HS-5 (cell line): ENCODE data around the gene ADAMTS17.

ENCODE experiments used
- DNase-seq: peaks from one replicate; pipeline ENCODE4 v3.0.0-alpha.2; 2012; ENCODE audit warnings: low read depth

Gene ADAMTS17

DNA sequence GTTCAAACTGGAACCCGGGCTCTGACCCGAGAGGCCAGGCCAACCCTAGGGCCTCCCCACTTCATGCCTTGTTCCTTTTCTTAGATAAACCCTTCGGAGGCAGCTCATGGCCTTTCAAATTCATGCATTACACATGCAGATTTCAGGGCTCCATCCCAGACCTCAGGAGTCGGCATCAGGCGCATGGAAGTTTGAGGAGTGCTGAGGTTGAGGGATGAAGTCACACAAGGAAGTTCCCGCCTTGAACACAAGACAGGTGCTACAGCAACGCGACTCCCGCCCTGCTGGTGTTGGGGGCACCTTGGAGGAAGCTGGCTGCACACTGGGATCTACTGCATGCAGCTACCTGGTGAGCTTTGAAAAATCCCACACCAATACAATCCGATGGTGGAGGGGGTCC, 363.3 kb downstream of the ADAMTS17 start:
- DNase-seq, result no peak

DNA sequence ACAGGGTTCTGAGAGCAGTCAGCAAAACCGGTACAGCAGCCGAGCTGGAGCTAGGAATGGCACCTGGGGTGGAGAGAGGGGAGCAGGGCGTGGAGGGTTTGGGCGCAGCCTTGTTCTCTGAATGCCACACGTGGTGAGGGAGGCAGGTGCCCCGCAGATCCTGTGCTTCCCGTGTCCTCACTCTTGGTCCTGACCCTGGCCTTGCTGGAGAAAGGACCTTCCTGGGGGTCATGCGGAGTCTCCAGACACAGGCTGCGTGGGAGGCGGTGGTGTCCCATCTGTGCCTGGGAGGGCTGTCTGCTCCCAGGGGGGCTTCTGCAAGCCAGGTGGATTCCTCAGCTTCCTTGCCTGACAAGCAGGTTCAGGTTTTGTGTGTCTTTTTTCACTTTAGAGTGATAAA, 363.8 kb downstream of the ADAMTS17 start:
- no peak for DNase-seq

DNA sequence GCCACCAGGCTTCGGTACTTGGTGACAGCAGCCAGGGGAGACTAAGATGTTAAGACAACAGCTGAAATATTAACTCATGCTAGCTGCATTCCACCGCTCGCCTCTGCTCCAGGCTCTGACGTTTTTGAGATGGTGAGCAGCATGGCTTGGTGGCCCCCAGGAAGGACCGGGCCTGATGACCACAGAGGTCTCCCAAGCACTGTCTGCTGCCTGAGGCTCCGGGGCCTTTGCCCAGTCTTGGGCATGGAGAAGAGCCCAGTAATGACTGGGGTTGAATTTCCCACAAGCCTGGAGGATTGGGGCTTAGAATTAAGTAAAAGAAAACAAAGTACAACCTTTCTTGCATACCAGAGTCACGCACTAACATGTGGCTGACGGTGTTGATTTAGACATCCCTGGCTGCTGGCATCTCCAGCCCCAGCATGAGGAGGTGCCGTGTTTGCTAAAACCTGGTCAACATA, 364.9 kb downstream of the ADAMTS17 start:
- DNase-seq, result no peak

DNA sequence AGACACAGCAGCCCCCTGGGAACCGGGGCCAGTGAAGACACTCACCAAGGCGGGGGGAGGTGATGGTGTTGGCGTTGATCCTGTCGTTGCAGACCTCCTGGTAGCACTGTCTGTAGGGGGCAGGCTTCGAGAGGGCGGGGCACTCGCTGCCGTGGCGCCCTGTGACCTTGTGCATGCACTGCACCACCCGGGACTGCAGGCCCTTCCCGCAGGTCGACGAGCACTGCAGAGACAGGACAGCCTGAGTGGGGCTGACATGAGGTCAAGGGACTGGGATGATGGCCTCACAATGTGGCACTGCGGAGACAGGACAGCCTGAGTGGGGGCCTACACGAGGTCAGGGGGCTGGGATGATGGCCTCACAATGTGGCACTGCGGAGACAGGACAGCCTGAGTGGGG, 365.8 kb downstream of the ADAMTS17 start:
- DNase-seq, result no peak

DNA sequence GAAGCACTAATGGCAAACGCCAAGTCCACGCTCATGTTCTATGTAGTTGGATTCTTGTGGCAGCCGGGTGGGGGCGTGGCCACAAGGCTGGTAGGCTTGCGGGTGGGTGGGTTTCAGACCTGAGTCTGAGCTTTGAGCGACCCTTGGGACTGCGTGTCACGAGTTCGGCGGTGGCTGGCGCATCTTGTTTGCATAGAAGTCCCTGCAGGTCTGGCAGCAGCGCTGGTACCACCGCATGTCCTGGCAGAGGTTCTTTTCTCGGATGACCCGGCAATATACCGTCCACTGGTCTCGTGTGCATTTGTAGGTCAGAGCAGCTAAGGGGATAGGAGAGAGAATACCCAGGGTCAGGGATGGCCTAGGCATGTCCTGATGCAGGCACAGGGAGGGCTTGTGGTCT, 367.5 kb downstream of the ADAMTS17 start:
- DNase-seq, result no peak

DNA sequence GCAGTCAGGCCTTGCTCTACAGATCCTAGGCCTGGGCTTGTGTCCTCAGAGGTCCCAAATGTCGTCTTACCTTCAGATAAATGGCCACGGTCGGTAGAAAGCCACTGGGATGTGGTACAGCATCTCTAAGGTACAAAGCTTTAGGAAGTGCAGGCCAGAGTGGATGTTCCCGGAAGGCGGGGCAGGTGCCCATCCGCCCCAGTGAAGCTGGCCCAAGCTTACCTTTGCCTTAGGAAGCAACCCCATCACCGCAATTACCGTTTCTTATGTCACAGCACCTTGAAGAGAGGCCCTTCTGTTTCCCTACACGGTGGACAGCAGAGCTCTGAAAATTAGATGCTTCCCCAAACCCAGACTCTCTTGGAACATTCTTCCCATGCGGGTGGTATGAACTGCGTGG, 368.4 kb downstream of the ADAMTS17 start:
- no peak for DNase-seq

DNA sequence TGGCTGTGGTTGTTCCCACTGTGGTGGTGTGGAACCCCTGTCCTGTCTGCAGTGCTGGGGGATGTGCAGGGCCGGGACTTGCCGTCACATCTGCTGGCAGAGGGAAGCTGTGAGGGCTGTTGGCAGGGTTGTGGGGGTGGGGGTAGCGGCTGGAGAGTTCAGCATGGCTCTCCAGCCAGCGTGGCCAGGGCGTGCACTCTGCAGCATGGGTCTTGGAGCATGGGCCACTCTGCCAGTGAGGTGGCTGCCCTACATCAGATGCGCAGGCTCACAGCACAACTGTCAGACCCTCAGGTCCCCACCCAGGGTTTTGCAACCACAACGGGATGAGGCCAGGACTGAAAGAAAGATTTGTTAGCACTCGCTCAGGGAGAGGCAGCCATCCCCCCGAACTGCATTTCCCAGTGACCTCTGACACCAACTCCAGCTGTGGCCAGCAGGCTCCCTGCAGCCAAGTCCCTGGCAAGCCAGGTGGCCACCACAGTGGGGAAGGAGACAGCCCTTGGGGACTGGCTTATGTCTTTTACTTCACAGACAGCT, 370.8 kb downstream of the ADAMTS17 start:
- DNase-seq, result no peak

DNA sequence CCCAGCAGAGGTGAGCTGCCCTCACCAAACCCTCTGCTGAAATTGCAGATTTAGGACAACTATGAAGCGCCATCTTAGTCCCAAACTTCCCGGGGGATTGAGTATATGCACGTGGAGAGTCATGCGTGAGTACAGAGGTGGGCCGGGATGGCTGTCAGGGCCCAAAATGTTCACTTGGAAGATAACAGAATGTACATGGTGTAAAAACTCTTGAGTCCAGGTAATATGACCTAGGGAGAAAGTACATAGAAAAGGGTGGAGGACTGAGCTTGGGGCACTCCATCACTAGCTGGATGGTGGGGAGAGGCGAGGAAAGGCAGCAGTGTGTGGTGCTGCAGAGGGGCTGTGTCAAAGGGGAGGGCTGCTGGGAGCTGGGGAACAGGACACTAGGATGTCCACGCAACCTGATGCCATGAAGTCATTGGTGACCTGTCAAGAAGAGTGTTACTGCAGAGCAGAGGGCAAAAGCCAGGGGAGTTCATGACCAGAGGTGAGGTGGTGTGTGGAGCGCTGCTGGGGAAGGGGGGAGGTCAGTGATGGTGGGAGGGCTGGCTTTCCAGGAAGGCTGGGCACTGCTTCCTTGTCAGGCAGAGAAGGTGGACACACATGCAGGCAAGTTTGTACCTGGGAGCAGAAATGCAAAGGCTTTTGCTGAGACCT, 372.4 kb downstream of the ADAMTS17 start:
- no peak for DNase-seq

DNA sequence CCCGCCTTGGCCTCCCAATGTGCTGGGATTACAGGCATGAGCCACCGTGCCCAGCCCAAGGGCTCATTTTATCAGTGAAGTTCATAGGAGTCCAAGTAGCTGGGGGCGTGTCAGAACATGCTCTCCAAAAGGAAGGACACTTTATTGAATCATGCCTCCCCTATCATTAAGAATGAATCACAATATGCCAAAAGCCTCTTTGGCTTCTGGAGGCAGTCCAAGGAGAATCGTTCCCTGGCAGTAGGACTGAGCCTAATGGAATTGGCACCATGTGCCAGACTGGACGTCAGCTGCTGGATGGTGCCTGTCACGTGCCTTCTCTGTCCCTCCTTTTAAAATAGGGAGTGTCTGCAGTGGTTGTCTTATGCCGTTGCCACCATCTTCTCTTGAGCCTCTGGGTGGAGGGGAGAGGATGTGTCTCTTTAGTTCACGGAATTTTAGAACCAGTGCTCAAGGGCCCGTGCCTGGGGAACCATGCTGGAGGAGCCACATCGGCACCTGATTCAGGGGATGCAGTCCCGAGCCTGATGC, 373.9 kb downstream of the ADAMTS17 start:
- no peak for DNase-seq

DNA sequence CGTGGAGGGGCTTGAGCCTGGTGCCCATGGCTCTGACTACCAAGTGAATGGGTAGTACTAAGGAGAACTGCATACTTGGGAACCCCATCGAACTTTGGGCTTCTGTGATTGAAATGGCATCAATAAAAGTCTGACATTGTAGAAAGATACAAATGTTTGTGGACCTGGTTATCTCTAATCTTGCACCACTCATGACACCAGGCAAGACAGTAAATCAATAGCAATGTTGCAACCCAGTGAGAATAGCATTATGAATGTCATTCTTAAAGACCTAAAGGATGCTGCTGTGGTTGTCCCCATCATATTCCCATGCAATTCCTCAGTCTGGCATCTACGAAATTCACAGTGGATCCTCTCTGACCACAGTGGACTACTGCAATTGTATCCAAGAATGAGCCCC, 375.0 kb downstream of the ADAMTS17 start:
- no peak for DNase-seq

DNA sequence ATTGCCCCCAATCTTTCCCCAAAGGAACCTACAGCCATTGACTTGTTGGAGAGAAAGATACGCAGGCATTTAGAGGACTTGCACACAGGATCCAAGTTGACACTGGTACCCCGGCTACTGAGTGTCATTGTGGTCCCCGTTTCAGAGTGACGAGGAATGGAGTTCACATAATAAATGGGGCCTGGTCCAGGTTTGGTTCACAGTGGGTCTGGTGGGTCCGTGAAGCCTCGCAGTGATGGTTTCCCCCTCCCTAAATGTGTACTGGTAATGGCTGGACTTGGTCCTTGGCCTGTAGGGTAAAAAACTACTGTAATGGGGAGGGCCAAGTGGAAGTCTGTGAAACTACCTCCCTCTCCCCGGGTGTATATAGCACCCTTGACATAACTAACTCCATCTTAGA, 376.4 kb downstream of the ADAMTS17 start:
- no peak for DNase-seq

DNA sequence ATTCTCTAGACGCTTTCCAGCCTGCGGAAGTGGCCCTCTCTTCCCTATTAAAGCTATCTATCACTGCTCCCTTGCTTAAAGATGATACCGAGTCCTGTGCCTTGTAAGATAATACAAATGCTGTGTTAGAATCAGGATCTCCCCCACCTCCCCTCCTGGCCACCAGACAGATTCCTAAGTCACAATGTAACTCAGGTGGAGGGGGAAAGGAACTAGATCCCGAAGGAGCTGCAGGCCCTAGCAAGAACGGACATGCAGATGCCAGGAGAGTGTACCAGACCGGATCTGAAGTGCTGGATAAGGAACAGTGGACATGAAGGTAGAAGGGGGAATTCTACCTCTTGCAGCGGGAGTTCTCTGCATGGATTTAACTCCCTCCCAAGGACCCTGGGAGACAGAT, 377.8 kb downstream of the ADAMTS17 start:
- no peak for DNase-seq

DNA sequence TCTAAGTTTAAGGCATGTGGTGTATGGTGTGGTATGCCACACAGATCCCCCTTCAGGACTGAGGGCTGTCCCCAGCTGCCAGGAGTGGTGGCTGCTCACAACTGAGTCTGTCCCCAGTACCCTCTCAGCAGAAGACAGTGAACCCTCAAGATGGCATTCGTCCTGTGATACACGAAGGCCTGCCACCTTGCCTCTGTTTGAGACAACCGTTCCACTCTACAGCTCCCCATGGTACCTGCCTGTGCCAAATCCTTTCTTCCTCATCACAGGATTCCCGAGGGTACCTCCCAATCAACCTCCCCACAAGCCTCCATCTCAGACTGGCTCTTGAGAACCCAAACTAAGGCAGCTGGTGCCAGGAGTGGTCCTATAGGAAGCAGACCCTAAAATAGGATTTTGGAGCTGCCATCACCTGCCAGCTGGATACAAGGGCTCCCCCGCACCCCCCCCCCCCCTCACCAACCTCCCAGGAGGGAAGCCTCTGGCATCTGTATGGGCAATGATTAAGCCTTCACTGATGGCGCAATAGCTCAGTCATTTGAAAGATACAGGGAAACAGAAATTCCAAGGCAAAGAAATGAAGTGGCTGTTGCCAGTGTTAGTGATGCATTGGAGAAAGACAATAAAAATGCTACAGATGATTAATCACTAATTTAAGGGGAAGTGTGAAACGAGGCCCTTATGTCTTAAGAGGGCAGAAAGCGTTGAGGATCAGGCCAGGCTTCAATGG, 378.5 kb downstream of the ADAMTS17 start:
- DNase-seq, result peak; percentile 59

DNA sequence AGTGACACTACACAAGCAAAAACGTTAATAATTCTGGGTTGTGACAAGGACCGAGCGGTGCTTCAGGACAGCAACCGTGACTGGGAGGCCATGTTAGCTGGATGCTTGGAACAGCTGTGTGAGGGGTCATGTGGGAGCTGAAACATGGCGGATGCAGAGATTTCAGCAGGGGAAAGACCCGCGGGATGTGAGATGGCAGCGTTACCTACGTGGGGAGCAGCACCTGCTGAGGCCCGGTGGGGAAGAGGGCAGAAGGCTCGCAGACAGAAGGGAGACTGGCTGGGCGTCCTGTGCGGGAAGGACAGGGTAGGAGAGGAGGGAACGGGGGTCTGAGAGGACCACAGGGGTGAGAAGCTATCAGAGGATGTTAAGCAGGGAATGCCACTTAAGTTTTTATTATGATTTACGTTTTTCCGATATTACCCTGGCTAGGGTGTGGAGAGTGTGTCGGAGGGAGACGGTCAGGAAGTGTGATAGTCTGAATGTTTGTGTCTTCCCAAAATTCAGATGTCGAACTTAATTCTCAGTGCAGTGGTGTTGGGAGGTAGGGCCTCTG, 379.7 kb downstream of the ADAMTS17 start:
- no peak for DNase-seq

DNA sequence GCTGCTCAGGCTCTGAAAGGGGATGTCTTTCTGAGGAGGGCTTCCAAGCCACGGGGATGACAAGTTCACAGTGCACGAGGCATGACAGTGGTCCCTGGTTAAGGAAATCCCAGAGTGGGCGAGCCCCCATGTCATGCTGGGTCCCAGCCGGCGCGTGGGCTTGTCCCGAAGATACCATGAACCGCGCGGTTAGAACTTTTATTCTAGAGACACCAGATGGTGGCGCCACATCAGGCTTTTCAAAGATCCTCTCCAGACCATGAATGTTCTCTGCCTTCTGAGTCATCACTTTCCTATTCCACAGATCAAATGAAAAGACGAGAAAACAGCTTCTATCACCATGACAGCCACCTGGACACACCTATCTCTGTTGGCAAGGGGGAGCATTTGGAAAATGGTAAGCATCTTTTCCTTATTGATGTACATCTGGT, 380.7 kb downstream of the ADAMTS17 start:
- DNase-seq, result no peak

DNA sequence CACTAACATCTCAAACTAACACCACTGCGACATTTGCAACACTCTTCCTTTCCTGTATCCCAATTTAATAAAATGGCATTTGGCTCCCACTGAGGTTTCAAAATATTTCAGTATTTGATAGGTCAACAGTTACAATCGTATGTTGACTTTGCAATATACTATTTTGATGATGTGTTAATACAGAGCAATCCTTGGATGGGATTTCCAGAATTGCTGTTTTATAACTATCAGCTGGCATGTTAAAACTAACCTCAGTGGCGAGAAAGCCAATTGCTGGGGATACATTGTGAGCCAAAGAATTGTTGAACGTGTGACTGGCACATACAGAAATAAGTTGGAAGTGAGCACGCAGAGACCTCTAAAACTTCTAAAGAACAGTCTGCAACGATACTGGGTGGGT, 382.4 kb downstream of the ADAMTS17 start:
- DNase-seq, result no peak

DNA sequence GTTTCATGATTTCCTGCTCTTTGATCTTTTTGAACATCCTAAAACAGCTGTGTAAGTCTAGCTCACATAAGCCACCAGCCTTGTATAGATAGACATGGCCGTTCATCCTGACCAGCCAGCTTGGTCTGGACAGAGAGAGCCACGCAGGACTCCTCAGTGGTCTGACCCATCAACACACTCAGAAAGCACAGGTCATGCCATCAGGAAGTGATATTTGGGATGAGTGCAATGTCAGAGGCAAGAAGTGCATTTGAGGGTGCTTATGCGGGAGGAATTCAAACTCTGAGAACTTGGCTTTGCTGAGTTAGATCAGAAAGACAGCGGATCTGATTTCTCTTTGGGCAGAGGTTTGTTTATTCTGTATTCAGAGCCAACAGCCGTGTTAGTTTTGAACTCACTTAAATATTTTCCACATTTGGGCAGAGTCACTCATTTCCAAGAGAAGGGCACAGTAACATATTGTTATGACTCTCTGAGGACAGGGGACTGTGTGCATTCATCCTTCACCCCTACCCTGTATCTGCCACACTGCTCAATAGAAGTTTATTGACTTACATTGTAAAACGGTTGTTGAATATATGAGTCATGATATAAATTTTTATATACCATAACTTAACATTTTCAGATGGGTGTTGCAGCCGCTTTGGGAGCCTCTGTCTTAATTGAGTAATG, 383.2 kb downstream of the ADAMTS17 start:
- DNase-seq, result no peak

DNA sequence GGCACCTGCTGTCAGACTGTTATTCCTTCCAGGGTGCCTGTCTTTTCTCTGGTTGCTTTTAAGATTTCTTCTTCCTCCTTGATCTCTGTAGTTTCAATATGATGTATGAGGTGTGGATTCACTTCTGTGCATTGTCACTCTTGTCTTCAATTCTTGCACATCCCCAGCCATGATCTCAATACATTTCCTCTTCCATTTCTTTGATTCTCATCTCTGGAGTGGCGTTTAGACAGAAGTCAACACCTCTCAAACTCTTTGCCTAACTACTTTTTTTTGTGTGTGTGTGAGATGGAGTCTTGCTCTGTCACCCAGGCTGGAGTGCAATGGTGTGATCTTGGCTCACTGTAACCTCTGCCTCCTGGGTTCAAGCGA, 384.1 kb downstream of the ADAMTS17 start:
- DNase-seq, result no peak

DNA sequence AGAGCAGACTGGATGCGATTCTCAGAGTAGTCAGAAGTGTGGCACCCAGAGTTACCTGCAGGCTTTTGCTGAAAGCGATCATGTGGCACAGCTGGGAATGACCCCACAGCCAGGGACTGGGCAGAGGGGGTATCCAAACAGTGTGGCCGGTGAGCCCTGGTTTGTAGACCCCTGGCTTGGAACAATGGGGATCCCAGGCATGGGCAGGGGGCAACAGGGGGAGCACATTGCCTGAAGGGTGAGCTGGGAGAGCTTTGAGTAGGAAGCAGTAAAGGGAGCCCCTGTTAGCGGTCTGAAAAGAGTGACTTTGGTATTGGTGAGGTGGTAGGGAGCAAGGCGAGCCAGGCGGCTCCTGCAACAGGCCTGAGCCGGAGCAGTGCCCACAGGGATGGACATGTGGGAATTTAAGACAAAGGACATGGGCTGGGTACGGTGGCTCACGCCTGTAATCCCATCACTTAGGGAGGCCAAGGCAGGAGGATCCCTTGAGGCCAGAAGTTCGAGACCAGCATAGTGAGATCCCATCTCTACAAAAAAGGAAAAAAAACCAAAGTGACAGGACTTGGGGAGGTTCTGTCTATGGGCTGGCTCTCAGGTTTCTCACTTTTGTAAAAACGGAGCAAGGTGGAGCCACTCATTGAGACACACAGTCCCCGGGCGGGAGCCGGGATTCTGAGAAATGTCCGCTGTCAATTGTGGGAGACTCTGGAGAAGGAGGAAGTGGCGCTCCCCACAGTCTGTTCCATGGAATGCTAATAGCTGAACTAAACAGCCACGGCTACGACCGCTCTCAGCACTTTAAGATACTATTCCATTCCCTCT, 384.7 kb downstream of the ADAMTS17 start:
- DNase-seq, result no peak

DNA sequence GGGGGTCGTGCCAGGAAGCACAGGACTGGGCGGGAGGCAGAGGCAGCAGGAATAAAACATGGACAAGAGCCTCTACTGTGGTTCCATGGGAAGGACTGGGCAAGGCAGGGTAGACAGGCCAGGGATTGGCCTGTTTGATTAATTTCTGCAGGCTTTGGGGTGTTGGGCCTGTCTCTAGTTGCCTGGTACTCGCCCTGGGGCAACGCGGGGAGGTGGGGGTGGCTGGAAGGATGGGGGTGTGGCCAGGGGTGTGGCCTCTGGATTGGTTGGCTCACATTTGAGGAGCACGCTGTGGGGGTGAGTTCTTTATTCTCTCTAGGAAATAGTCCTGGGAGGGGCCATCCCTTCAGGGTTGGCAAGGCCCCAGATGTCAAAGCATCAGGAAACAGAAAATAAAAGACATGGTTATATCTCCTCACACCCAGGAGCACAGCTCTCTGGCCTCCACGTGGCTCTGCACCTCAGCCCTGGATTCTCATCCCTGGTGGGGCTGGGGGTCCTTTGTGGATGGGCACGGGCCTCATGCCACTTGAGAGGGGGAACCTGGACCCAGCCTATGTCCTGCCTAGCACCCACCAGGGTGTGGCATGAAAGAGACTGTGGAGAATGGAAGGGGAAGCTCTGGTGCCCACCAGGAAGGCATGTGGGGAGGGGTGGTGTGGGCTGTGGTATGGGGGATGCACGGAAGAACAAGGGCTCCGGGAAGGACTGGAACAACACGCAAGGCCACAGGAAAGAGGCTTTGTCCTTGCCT, 385.6 kb downstream of the ADAMTS17 start:
- DNase-seq, result no peak

DNA sequence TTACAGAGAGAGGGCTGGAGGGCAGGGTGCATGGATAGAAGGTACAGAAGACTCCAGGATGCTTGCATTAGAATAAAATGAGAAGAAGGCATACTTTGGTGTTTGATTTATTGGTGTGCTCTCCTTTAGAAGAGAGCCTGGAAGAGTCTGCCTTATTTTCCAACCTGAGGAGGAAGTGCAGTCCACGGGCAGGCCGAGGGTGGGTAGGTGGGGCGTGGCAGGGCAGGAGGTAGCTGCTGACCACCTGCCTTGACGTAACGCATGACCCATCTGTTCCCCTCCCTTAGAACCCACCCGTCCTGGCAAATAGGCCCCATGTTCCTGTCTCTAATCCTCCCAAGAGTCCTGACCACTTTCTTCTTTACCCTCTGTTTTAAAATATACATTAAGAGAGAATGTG, 386.2 kb downstream of the ADAMTS17 start:
- no peak for DNase-seq
